GM10266 (cell line): ENCODE data around the gene FSD1L.
A peak's percentile ranks its signal among the peaks of the same experiment; 100 is the strongest.
"Not testable (repeated sequence)": the region's sequence is repeated elsewhere in the genome, so short reads cannot be mapped to it uniquely, and the experiment has no call there.

ENCODE experiments used
- DNase-seq: peaks from one replicate; pipeline ENCODE4 v3.0.0; 2012; ENCODE audit errors: extremely low spot score
- TF ChIP-seq, protein P1 (sequence below): IDR thresholded peaks from 2 replicates; pipeline ENCODE4 v1.5.1; 2012; ENCODE audit warnings: mild to moderate bottlenecking, low read depth; ENCODE audit not compliant: control insufficient read depth, insufficient read depth; ENCODE audit errors: missing control alignments

Gene FSD1L

DNA sequence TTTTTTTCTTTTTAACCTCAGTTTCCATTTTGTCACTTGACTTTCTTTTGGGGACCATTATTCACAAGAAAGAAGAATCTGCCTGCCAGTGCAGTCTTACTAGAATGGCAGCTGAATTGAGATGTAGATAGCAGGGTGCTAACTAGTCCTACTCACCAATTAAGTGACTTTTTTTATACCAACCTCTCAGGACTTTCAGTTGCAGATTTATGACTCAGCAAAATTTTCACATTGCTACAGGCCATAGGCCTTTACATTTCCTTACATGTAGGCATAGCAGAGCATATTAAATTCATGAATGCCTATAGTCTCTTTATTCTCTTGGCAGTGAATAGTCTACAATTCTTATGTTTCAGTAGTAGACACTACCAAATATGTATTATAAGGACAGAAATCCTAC, 56.0 kb downstream of the FSD1L start:
- no peak for DNase-seq
- TF ChIP-seq, protein P1, sequence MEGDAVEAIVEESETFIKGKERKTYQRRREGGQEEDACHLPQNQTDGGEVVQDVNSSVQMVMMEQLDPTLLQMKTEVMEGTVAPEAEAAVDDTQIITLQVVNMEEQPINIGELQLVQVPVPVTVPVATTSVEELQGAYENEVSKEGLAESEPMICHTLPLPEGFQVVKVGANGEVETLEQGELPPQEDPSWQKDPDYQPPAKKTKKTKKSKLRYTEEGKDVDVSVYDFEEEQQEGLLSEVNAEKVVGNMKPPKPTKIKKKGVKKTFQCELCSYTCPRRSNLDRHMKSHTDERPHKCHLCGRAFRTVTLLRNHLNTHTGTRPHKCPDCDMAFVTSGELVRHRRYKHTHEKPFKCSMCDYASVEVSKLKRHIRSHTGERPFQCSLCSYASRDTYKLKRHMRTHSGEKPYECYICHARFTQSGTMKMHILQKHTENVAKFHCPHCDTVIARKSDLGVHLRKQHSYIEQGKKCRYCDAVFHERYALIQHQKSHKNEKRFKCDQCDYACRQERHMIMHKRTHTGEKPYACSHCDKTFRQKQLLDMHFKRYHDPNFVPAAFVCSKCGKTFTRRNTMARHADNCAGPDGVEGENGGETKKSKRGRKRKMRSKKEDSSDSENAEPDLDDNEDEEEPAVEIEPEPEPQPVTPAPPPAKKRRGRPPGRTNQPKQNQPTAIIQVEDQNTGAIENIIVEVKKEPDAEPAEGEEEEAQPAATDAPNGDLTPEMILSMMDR = no peak

DNA sequence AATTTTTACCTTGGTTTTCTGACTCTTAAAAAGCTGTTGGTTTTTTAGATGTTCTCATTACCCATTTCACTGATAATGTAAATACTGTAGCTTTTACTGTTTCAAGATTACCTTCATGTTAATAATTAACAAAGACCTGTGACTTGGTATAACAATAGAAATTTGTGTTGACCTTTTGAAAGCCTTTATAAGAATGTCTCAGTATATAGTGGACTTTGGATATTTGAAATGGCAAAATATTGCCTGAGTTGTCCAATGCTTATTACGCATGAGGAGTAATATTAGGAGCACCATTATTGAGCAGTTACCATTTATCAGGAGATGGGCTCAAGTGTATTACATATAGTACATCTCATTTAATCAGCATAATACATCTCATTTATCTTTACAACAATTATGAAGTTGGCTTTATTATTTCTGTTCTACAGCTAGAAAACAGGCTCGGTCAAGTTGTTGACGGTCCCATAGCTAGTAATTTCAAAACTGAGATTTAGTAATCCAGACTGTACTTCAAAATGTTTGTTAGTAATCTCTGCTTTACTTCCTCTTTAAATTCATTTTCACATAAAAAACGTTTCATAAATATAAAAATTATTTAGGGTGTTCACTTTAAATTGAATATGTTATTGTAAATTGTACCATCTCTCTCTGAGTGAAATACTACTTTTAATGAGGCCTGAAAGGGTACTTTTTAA, 59.4 kb downstream of the FSD1L start:
- TF ChIP-seq, protein P1 = no peak
- no peak for DNase-seq

DNA sequence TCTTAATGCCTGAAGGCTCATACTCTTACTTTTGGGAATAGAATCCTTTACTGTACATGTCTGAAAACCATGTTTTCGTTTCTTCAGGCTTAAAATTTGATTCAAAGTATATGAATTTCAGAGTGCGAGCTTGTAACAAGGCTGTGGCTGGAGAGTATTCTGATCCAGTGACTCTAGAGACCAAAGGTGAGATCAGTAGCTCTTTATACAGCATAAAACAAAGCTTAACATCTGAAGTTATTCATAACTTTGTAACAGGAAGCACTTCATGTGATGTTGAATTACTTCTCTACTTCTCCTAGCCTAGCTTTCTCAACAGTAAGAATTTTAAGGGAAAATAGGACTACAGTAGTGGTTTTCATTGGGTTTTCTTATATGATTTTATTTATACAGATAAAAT, 60.7 kb downstream of the FSD1L start:
- TF ChIP-seq, protein P1 = no peak
- no peak for DNase-seq

DNA sequence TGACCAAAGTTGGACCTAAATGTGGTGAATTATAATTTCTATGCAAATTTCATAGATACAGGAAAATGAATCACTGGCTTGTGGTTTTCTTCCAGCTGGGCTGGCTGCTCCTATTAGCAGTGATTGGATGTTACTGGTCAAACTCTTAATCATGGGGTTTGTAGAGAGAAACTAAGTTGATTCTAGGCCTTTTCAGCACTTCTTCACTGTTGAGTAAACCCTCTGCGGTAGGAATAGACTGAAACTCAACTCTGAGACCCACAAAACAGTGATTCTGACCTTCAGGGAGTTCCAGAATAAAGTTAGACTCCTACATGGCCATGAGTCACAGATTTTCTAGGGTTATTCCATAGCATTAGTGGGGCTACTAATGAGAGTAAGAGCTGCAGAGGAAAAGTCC, 62.2 kb downstream of the FSD1L start:
- DNase-seq = peak; percentile 38
- TF ChIP-seq, protein P1 = no peak

DNA sequence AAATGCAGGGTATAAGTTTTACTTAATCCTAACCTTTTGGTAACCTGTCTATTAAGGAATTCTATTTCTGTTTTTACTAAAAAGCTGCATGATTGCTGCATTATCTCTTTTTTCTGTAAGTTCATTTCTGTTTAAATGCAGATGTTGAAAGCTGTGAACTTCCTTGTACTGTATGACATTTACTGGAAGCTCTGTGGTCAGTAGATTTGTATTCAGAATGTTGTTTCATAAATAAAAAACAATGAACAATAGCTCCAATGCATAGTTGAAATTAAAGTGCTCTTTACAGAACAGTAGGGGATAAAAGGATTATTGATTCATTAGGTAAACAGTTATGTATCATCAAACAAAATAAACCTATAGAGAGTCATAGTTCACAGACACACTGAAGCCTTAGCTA, 63.6 kb downstream of the FSD1L start:
- TF ChIP-seq, protein P1 = no peak
- no peak for DNase-seq

DNA sequence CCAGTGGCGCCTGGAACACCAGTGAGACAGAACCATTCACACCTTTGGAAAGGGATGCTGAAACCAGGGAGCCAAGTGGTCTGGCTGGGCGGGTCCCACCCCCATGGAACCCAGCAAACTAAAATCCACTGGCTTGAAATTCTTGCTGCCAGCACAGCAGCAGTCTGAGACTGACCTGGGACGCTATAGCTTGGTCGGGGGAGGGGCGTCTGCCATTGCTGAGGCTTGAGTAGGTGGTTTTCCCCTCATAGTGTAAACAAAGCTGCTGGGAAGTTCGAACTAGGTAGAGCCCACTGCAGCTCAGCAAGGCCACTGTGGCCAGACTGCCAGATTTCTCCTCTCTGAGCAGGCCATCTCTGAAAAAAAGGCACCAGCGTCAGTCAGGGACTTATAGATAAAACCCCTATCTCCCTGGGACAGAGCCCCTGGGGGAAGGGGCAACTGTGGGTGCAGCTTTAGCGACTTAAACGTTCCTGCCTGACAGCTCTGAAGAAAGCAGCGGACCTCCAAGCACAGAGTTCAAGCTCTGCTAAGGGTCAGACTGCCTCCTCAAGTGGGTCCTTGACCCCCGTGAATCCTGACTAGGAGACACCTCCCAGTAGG, 68.1 kb downstream of the FSD1L start:
- no peak for DNase-seq

DNA sequence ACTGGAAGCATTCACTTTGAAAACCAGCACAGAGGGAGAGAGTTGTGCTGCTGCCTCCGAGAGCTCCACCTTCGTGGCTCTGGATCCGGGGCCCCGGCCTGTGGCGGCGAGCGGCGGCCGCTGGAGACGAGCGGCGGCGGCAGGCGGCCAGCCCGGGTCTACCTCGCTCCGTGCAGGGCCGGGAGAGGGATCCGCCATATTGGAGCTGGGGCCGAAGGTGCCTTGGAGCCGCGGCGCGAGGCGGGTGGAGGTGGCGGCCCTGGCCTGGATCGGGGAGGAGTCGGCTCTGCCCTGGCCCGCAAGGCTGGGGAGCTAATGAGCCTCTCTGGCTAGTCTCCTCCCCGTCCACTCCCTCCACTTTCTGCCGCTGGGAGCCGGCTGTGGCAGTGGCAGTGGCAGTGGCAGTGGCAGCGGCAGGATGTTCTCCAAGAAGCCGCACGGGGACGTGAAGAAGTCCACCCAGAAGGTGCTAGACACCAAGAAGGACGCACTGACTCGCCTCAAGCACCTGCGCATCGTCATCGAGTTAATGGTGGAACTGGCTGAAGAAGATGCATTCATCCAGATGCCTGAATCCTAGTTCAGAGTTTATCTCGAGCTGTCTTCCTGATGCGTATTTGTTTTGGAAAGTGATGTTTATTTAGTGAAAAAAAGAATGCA, 72.0 kb downstream of the FSD1L start:
- not testable (repeated sequence) for DNase-seq

More for the DNA sequence above, 68.1 kb downstream of the FSD1L start:
- TF ChIP-seq, protein P1 = no peak

DNA sequence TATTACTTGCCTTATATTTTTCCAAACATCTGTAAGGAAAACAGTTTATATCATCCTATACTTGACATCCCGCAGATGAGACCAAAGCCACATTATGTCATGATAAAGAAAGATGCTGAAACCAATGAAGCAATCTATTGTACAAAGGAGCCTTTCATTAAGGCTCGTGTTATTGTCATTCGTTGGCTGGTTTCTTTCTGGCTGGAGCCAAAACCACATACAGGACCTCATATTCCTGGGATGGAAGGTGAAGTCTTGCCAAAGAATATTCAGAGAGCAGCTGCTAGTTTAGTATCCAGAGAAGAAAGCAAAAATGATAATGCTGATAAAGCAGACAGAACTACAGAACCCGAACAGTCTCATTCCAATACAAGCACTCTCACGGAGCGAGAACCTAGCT, 73.2 kb downstream of the FSD1L start:
- not testable (repeated sequence) for DNase-seq

DNA sequence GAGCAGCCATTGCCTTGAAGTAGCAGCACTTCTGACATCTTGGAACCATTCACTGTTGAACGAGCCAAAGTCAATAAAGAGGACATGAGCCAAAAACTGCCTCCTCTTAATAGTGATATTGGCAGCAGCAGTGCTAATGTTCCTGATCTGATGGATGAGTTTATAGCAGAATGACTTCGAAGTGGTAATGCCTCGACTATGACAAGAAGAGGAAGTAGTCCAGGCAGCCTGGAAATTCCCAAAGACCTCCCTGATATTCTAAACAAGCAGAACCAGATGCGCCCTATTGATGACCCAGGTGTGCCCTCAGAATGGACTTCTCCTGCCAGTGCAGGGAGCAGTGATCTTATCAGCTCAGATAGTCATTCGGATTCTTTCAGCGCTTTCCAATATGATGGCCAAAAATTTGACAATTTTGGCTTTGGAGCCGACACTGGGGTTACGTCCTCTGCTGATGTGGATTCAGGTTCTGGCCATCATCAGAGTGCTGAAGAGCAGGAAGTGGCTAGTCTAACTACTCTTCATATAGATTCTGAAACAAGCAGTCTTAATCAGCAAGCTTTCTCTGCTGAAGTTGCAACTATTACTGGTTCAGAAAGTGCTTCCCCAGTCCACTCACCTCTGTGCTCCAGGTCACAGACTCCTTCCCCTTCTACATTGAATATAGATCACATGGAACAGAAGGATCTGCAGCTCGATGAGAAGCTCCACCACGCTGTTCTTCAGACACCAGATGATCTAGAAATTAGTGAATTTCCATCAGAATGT, 75.0 kb downstream of the FSD1L start:
- DNase-seq = not testable (repeated sequence)
